Stimulated activated CD4-positive, alpha-beta T cell treated with anti-CD3 and anti-CD28 coated beads, Interleukin-12 subunit alpha, Interleukin-12 subunit beta, amount 100 ng/mL, for 4 hours (primary cell): ENCODE results near the gene ACOXL.
A peak's percentile ranks its signal among the peaks of the same experiment; 100 is the strongest.
"Not testable (repeated sequence)": the region's sequence is repeated elsewhere in the genome, so short reads cannot be mapped to it uniquely, and the experiment has no call there.

Experiments used
- DNase-seq: peaks from one replicate; pipeline ENCODE4 v3.0.0-alpha.2; 2020

ACOXL gene

DNA sequence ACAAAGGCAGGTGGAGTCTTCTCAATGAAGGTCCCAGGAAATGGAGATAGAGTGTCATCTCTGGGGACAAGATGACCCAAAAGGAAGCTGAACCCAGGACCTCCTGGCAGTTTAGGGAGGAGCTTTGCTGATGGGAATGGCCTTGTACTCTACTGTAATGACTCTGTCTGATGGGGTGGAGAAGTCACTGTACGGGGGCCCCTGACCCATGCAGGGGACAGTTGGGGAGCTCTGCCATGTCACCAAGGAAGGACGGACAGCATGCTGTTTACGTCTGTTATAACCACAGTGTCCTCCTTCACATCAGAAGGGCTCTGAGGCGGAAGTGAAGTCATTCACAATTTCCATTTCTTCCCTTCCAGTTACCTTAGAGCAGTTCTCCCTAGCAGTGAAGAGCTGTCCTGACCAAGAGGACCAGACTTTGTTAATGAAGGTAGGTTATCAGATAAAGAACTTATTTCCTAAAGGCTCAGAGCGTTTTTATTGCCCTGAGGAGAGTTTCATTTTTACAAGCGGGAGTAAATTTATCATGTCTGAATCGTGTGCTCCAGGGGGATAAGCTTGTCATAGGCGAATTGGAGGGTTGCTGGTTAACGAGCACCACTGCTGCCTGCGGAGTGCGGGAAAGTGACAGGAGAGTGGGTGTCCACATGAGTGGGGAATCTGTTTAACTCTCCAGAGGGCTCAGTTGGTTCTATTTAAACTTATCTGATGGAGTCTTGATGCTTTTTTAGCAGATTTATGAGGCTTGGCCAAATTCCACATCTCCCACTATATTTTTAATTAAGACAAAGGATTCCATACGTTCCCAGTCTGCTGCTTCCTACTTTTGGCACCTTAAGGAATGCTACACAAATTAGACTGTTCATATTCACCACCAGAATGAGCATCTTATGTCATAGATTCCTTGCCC, 316.7 kb downstream of the ACOXL start:
- no peak for DNase-seq

DNA sequence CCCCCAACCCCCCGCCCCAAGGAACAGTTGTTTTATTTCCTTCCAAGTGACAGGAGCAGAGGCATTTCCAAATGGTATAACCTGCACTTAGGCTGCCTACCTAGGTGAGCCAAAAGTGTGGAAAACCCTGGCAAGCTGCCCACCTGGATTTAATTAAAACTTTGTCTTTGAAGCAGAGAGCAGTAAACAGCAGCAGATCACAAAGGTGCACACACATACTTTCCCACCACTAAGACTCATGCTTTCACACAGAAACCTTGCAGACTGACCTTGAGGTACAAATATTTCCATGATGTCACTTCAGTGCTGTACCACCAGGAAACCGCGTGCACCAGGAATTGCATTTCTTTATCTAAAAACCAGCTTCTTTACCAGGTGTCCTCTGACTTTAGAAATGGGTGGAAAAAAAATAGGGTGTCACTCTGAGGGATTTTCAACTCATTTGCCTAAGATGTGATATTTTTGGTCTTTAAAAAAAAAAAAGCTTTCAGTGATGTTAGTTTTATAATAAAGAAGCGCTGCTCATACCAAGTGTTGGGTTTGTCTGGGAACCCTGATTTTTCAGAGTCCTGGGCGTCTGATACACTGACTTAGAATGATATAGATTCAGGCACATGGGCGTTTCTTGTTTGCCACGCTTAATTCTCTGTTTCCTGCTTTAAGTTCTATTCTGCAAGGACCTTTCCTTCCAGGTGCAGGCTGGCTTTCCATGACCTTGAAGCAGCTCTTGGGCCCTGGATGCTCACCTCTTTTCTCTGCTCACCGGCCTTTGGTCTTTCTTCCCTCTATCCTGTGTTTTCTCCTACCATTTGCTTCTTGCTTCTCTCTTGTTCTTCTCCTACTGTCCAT, 317.6 kb downstream of the ACOXL start:
- DNase-seq, result no peak

DNA sequence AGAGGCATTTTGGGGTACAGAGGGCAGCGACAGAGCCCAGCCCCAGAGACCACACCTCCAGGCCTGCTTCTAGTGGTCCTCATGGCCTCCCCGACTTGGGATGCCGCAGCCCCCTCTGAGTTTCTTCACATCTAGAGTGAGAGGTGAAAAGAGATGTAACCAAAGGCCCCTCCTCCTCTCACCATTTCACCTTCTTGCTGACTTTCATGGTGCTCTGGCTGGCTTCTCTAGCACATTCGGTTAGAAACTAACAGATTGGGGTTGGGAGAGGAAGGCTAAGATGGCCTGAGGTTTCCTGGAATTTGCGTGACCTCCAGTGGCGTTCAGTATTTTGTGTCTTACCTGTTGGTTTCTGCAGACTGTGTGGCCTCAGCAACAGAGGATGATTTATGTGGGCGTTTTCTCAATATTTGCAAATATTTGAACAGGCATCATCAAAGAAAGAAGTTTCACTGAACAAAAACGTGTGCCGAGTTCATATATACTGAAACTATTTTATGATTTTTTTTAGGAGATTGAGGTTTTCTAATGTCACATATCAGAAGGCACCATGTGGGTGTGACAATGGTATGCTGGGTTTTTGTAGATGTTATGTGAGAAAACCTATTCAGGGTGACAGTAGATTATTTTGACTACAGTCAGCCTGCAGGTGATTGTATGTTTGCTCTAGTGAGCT, 318.5 kb downstream of the ACOXL start:
- no peak for DNase-seq

DNA sequence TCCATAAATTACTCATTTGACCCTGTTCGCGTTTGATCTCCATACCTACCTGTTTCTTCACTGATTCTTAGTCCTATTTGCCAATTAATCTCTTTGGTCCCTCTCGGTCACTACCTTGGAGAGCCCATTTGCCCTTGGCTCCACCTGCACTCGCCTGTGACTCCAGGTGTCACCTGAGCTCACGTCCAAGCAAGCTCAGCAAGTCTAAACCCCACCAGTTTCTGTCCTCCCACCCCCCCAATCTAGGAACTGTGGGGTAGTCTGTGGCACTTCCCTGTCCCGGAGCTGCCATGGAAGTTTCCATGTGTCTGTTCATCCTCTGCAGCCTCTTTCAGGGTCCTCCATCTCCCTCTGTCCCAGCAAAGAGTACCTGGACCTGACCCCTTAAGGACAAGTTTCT, 320.2 kb downstream of the ACOXL start:
- no peak for DNase-seq

DNA sequence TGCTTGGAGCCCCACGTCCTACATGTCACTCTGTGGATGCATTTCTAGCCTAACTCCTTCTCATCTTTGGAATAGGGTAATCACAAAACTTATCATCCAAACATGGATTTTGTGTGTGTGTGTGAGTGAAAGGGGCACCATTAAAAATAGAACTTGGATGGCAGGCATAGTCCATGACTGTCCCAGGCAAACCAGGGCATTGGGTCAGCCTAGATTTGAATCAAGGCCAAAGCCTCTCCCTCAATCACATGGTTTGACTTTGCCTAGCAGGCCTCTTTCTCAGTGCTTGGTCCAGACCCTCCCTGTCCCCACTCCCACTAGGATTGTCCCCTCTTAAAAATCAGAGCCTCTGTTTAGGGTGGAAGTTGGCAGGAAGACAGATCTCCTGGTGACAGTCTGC, 320.9 kb downstream of the ACOXL start:
- no peak for DNase-seq

DNA sequence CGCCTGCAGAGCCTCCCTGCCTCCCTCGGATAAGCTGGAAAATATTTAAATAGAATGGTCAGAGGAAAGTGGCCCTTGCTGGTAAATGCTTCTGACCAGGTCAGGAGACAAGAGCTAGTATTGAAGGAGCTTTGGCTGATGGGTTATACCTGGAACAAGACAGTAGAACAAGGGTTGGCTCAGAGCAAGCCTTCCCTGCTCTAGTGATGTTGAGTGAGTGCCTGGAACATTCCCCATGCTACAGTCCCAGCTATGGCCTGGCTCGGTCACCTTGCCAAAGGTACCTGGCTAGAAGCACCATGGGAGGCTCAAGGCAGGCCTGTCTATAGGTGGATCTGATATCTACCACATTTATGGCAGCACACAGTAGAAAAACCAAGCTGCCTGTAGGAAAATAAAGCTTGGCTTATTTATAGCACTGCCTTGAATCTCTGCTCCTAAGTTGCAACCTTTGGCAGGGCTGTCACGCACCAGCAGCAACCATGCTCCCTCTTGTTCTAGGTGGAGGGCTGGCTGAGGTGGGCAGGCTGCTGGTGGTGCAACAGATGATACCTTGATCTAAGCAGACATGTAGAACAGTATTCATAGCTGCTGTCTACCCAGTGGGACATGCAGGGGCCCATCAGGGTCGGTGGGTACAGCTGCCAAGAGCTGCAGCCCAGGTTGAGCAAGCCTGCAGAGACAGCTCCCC, 321.6 kb downstream of the ACOXL start:
- DNase-seq, result no peak

DNA sequence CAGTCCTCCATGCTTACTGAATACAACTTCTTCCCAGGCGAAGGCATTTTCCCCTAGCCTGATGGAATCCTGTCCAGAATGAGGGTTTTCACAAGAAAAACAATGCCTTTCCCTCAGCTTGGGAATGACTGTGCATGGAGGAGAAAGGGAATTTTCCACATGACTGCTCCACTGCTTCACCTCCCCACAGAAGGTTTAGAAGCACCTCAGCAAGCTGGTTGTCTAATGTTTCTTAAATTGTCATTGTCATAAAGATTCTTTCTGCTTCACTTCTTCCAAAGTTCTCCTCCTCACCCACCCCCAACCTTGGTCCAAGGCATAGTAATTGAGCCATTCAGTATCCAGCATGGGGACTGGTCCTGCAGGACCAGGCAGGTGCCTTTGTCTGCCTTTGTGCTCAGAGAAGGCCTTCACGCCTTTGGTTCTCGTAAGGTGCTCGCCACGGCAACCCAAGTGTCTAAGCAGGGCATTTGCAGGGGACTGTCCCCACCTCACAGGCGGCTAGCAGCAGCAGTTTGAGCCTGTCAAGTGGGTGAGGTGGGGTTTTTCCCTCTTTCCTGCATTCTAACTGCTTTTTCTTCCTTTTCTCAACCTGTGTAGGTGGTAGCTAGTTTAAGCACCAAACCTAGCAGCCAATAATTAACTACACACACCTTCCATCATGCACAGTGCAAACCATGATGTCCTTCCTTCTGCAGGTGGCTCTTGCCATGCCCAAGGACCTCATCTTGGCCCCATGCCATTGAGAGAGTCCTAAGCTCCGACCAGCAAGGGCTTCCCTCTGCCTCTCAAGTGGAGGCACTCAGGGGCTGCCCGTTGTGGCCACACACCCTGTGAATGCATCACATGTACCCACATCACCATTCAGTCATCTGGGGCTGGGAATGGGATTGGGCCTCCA, 322.7 kb downstream of the ACOXL start:
- DNase-seq, result peak; percentile 32

DNA sequence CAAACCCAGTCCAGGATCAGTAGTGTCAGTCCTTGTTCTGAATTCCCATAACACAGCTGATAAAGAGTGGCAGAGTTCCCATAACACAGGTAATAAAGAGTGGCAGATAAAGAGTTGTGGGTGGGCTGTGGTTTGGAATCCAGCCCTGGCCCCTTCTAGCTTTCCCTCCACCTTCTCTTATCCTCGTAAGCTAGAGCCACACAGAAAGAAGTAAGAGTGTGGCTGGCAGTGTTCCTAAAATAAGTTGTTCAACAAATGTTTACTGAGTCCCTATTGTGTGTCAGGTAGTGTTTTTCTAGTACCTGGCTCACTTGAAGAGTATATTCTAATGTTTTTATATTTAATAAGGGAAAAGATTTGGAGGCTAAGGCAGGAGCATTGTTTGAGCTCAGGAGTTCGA, 323.4 kb downstream of the ACOXL start:
- DNase-seq, result no peak

DNA sequence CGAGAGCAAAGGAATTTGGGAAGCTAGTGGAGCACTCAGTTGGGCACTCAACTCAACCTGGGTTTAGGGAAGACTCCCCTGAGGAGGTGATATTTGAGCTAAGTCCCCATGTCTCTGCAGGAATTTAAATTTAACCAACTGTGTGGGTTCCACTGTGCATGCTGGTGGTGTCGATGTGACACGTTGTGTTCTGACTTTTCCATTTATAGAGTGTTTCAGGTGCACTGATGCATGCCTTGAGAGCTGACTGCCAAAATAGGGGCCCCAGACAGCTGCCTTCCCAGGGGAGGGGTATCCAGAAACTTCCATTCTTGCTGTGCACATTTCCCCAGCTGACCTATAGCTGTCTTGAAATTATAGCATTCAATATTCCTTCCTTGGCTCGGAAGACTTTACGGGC, 324.7 kb downstream of the ACOXL start:
- DNase-seq, result no peak

DNA sequence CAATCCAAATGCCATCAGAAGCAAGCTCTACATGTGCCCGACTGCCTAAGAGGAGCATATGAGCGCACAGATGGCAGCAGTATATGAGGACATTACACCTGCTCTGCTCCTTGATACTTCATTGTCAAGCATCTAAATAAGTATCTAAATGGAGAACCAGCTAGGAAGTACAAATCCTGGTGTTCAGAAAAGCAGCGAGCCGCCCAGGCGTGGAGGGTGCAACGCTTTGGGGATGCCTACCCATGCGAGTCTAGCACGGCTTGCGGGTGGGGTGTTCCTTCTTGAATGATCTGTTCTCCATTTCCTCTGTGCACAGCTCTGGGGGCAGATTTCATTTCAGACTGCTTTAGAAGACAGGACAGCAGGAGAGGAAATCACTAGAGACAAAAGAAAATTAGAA, 325.3 kb downstream of the ACOXL start:
- no peak for DNase-seq

DNA sequence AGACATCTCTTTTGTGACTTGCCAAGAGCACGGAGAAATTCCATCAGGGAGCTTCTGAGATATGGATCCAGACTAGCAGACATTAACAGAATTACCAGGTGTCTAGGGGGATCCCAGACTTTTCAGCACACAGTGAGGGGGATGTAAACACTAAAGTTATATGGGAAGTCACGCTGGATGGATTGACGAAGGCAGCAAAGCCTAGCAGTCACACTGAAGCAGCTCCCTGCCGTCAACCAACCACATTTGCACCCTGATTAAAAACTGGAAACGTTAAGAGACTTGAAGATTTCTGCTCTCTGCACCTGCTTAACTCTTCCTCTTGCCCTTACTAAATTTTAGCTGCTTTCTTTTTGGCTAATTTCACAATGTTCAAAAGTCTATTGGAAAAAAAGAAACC, 325.9 kb downstream of the ACOXL start:
- no peak for DNase-seq

DNA sequence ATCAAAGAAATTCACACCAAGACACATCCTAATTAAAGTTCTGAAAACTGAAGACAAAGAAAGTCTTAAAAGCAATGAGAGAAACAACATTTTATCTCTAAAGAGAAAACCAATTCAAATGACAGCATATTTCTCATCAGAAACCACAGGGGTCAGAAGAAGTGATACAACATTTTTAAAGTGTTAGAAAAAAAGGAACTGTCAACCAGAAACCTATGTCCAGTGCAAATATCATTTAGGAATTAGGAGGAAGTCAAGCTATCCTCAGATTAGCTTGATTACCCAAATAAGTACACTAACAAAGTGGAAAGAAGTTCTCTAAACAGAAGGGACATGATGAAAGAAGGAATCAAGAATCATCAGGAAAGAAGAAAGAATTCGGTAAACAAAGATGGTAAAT, 328.8 kb downstream of the ACOXL start:
- no peak for DNase-seq

DNA sequence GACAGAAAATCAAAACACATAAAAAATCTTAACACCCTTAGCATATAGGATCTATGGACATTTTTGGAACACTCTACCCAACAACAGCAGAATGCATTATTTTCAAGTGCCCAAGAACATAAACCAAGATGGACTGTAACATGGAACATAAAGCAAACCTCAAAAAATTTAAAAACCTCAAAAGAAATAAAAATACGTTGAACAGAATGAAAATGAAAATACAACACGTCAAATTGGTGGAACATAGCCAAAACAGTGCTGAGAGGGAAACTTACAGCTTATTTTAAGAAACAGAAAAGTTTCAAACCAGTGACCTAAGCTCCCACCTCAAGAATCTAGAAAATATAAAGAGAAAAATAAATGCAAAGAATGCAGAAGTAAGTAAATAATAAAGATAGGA, 330.0 kb downstream of the ACOXL start:
- no peak for DNase-seq

DNA sequence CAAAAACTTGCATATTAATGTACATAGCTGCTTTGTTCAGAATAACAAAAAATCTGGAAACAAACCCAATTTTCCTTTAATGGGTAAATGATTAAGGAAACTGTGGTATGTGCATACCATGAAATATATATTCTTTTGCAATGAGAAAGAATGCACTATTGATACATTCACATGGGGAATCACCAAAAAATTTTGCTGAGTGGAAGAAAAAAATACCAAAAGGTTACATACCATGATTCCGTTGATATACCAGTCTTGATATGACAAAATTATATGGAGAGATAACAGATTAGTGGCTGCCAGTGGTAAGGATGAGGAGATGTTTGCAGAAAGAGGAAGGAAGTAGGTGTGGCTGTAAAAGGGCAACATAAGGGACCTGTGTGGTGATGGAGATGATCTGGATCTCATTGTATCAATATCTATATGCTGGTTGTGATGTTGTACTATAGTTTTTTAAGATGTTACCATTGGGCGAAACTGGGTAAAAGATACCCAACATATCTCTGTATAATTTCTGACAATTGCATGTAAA, 333.8 kb downstream of the ACOXL start:
- DNase-seq, result no peak

DNA sequence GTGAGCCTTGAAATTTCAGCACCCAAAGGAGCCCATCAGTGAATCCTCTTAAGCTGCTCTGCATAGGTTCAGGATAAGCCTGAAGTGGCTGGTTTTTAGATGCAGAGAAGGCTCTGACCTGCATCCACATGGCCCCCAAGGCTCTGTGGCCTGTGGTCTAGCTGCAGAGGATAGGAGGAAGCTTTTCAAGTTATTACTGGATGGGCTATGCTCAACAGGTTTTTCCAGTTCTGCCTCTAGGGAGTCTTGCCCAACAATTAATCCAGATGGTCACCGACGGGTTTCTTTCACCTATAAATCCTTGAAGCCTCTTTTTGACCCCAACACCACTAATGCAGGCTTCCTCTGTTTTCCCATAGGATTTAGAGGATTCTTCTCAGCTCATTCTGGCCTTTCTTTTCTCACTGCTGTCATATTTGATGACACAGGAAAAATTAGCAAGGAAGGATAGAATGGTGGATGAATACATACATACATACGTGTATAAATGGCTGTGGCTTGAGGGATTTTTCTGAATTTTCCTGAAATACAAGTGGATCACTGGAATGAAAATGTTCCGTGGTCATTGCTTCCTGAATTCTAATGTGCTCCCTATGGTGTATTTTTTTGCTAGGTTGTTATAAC, 336.2 kb downstream of the ACOXL start:
- DNase-seq, result no peak

DNA sequence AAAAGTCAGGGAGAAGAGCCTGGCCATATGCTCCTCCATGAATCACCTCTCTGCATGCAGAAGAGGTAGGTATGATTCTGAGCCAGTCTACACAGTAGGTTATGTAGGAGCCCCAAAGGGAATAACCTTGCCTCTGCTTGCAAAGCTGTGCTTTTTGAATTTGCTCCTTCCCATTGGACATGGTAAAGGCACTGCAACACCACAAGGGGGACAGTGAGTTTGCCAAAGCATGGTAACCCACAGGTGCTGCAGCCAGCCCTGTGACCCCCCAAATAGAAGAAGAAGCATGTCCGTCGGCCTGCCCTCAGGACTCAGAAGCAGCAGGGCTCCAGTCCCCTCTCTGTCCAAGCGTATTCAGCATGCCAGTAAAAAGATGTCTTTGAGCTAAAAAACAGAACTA, 337.3 kb downstream of the ACOXL start:
- no peak for DNase-seq

DNA sequence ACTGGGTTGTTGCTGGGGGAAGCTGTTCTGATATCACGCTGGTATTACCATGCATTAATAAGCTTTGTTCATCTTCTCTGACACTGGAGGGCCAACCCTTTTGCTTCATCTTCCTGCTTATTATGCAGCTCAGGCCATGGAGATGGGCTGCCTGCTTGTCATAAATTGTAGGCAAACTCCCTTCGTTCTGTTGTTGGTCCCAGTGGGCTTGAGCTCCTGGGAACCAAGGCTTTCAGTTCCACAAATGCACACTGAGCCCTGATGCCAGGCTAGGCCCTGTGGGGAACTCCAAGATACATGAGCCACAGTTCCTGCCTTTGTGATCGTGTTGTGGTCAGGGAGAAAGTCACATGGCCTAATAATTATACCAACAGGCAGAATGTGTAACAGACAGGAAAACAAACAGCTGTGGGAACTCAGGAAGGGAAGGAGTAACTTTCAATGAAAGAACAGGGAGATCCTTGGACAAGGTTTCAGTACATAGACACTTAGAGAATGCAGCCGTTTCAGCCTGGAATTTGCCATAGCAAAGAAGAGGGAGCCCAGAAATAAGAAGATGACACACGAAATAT, 339.3 kb downstream of the ACOXL start:
- DNase-seq, result no peak

DNA sequence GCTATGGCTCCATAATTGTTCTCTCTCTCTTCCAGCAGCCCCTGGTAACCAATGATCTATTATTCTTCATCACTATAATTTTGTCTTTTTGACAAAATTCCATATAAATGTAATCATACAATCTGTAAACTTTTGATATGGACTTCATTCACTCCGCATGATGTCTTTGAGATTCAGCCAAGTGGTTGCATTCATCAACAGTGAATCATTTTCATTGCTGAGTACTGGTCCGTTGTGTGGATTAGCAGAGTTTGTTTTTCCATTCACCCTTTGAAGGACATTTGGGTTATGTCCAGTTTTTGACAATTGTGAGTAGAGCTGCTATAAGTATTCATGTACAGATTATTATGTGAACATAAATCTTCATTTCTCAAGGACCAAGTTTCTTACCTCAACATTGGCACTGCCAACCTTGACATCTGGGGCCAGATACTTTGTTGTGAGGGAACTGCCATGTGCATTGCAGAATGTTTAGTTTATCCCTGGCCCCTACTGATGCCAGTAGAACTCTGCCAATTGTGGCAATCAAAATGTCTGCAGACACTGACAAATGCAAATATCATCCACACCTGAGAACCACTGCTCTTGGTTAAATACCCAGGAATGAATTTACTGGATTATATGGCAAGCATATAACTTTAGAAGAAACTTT, 340.0 kb downstream of the ACOXL start:
- DNase-seq, result no peak

DNA sequence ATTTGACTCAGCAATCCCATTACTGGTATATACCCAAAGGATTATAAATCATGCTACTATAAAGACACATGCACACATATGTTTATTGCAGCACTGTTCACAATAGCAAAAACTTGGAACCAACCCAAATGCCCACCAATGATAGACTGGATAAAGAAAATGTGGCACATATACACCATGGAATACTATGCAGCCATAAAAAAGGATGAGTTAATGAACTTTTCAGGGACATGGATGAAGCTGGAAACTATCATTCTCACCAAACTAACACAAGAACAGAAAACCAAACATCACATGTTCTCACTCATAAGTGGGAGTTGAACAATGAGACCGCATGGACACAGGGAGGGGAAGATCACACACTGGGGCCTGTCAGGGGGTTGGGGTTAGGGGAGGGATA, 350.3 kb downstream of the ACOXL start:
- not testable (repeated sequence) for DNase-seq

DNA sequence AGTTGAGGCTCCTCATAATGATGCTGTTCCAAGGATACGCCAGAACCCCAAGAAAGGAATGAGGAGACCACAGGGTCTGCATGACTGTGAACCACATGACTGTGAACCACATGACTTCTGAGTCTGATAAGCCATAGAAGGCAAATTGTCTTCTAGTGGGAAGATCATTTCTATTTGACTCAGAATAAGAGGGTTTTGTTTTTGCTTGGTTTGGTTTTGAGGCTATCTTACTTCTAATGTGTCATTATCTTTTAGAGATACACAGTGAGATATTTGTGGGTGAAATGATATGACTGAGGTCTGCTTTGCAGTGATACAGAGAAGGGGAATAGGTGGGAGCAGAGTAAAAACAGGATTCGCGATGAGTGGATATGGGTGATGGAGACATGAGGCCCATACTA, 359.4 kb downstream of the ACOXL start:
- DNase-seq, result no peak
